Sigmoid colon (tissue), 4 donors: ENCODE measurements around the gene CASP5.

ENCODE experiments used
- EP300 ChIP-seq, 4 donors: sonication (generic); formaldehyde crosslinking; IDR thresholded peaks; one replicate each; pipeline ENCODE4 v1.6.1; 2017; ENCODE audit warnings: antibody characterized with exemption in 4 of 4
- POLR2AphosphoS5 ChIP-seq, 4 donors: sonication (generic); formaldehyde crosslinking; IDR thresholded peaks; one replicate each; pipeline ENCODE4 v1.6.1; 2017; ENCODE audit warnings: antibody characterized with exemption in 4 of 4
- TF ChIP-seq, protein P1 (sequence below), 4 experiments: fragments of 450-650 bp in 3 of 4; fragments of 200-600 bp in 1 of 4; IDR thresholded peaks; one replicate each; pipeline ENCODE4 v1.5.1; 2016 to 2019; ENCODE audit warnings: antibody characterized with exemption in 4 of 4, mild to moderate bottlenecking in 3 of 4, moderate library complexity in 2 of 4

DNA sequence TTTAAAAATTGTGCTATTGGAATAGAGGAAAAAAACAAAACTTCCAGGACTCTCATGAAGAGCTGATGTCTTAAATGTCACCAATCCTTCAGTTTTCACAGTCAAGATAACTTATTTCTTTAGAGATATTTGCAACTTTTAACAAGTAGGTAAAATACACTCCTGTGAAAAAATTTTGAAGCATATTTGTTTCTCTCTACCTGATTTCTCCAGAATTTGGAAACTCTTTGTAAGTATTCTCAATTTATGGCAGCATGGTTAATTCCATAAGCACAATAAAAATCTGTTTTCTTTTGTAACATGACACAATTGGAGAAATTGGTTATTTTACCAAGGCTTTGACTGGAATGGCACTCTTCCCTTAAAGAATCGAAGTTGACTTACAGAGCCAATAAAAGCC lies 58.7 kb downstream of the CASP5 start:
- TF ChIP-seq, protein P1, sequence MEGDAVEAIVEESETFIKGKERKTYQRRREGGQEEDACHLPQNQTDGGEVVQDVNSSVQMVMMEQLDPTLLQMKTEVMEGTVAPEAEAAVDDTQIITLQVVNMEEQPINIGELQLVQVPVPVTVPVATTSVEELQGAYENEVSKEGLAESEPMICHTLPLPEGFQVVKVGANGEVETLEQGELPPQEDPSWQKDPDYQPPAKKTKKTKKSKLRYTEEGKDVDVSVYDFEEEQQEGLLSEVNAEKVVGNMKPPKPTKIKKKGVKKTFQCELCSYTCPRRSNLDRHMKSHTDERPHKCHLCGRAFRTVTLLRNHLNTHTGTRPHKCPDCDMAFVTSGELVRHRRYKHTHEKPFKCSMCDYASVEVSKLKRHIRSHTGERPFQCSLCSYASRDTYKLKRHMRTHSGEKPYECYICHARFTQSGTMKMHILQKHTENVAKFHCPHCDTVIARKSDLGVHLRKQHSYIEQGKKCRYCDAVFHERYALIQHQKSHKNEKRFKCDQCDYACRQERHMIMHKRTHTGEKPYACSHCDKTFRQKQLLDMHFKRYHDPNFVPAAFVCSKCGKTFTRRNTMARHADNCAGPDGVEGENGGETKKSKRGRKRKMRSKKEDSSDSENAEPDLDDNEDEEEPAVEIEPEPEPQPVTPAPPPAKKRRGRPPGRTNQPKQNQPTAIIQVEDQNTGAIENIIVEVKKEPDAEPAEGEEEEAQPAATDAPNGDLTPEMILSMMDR (IDR thresholded peaks at IDR 0.05), result no peak
- no peak for TF ChIP-seq EP300 (IDR thresholded peaks at IDR 0.05)
- TF ChIP-seq POLR2AphosphoS5 (IDR thresholded peaks at IDR 0.05), result no peak
